ENCODE data around the gene PGPEP1. TPM values are rescaled to one million over a fixed set of nuclear protein-coding genes. Genes with fewer than 3 reads are reported as not detected.
"Not testable (repeated sequence)": the region's sequence is repeated elsewhere in the genome, so short reads cannot be mapped to it uniquely, and the experiment has no call there.

PGPEP1 gene
- total RNA-seq, 1 donor from 2014 or later = 5.2 TPM

GRCh38 chr19:18373407-18373891 lies 33.1 kb downstream of the PGPEP1 start:
- TF ChIP-seq CTCF (conservative IDR thresholded peaks at IDR 0.05) = no peak
- no peak for DNase-seq (ENCODE audit: low read depth, low spot score)
- Mint-ChIP-seq H3K4me3 (no peak overlapping the region), H3K27ac (ENCODE audit: unreplicated experiment) (peak overlapping the region; percentile 88), H3K36me3 (ENCODE audit: low read depth) (no peaks in the 10 kb centered on the region), H3K4me1 (peaks cover 21% of the 10 kb centered on the region), H3K9me3 (no peaks in the 10 kb centered on the region), H3K27me3 (ENCODE audit: low read depth) (no peaks in the 10 kb centered on the region)

DNA sequence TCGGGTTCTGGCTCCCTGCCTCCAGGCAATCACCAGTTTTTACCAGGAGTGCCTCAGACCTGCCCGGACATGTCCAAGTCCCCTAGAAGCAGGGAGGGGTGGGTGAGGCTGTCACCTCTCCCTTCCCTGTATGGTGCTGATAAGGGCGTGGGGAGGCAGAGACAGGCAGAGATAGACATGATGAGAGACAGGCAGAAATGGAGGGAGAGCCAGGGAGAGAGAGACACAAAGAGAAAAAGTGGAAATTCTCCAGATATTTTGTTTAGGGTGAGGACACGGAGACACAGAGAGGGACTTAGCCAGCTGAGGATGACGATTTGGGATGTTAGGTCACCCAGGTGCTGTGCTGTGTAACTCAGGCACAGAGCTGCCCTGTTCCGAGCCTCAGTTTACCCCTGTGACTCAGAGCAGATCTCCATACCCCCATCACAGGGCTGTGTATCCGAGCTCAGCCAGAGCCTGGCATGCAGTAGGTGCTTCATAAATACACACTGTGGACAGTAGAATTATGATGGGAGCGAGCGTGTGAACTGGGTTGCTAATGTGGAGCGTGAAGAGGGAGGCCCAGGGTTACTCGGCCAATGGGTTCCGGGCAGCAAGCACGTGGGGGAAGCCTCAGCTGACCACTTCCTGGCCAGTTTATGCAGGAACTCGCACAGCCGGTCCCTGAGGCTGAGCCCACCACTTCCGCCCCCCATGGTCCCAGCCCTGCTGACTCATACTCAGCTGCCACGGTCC lies 33.7 kb downstream of the PGPEP1 start:
- H3K4me3 Mint-ChIP-seq = peak overlapping the region; percentile 53
- DNase-seq (ENCODE audit: low read depth, low spot score) = peak; percentile 64

GRCh38 chr19:18377026-18377425 lies 36.6 kb downstream of the PGPEP1 start:
- Mint-ChIP-seq H3K4me3 (no peak overlapping the region), H3K4me1 (peaks cover 16% of the 10 kb centered on the region), H3K9me3 (no peaks in the 10 kb centered on the region), H3K27me3 (ENCODE audit: low read depth) (no peaks in the 10 kb centered on the region), H3K27ac (ENCODE audit: unreplicated experiment) (peak overlapping the region; percentile 35), H3K36me3 (ENCODE audit: low read depth) (no peaks in the 10 kb centered on the region)
- TF ChIP-seq CTCF (conservative IDR thresholded peaks at IDR 0.05) = no peak
- no peak for DNase-seq (ENCODE audit: low read depth, low spot score)

More for the DNA sequence above, 33.7 kb downstream of the PGPEP1 start:
- Mint-ChIP-seq H3K4me1 (peaks cover 15% of the 10 kb centered on the region), H3K36me3 (ENCODE audit: low read depth) (no peaks in the 10 kb centered on the region), H3K27ac (ENCODE audit: unreplicated experiment) (peak overlapping the region; percentile 88), H3K9me3 (no peaks in the 10 kb centered on the region), H3K27me3 (ENCODE audit: low read depth) (no peaks in the 10 kb centered on the region)
- TF ChIP-seq CTCF (conservative IDR thresholded peaks at IDR 0.05) = no peak

DNA sequence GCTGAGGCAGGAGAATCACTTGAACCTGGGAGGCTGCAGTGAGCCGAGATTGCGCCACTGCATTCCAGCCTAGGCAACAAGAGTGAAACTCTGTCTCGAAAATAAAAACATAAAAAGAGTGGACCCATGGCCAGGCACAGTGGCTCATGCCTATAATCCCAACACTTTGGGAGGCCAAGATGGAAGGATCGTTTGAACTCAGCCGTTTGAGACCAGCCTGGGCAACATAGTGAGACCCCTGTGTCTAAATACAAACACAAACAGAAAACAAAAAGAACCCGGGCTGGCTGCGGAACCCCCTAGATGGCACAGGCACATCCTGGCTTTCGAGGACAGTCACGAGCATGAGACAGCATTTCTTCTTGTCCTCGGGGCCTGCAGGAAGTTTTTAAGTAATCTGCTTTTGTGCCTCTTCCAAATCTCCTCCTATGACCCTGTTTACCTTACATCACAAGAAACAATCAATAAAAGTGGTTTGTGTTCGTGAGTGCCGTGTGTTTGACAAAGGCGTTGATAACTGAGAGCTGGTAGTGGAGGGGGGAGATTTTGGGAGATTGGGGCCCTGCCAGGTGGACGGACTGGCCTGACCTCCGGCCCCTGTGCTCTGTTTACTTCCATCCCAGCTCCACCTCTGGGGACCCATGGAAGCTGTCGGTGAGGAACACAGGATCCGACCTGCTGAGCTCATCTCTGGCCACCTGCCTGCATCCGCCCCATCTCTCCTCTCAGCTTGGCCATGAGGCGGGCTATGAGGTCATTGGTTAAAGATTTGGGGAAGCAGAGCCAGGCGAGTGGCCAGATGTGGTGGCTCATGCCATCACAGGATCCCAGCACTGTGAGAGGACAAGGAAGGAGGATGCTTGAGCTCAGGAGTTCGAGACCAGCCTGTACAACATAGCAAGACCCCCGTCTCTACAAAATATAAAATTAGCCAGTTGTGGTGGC lies 39.7 kb downstream of the PGPEP1 start:
- TF ChIP-seq CTCF (conservative IDR thresholded peaks at IDR 0.05) = no peak
- Mint-ChIP-seq H3K9me3 (no peaks in the 10 kb centered on the region), H3K27me3 (ENCODE audit: low read depth) (peaks cover 6% of the 10 kb centered on the region), H3K27ac (ENCODE audit: unreplicated experiment) (no peak overlapping the region), H3K4me3 (no peak overlapping the region), H3K4me1 (peaks cover 5% of the 10 kb centered on the region), H3K36me3 (ENCODE audit: low read depth) (no peaks in the 10 kb centered on the region)
- no peak for DNase-seq (ENCODE audit: low read depth, low spot score)

GRCh38 chr19:18380843-18381242 lies 40.4 kb downstream of the PGPEP1 start:
- Mint-ChIP-seq H3K27ac (ENCODE audit: unreplicated experiment) (no peak overlapping the region), H3K36me3 (ENCODE audit: low read depth) (no peaks in the 10 kb centered on the region), H3K4me1 (peaks cover 11% of the 10 kb centered on the region), H3K27me3 (ENCODE audit: low read depth) (peaks cover 13% of the 10 kb centered on the region), H3K9me3 (no peaks in the 10 kb centered on the region), H3K4me3 (no peak overlapping the region)
- DNase-seq (ENCODE audit: low read depth, low spot score) = no peak
- no peak for TF ChIP-seq CTCF (conservative IDR thresholded peaks at IDR 0.05)

GRCh38 chr19:18383622-18384021 lies 43.2 kb downstream of the PGPEP1 start:
- H3K4me1 Mint-ChIP-seq = peaks cover 12% of the 10 kb centered on the region
- not testable (repeated sequence) for H3K9me3 Mint-ChIP-seq; DNase-seq (ENCODE audit: low read depth, low spot score); H3K36me3 Mint-ChIP-seq (ENCODE audit: low read depth); H3K4me3 Mint-ChIP-seq; H3K27ac Mint-ChIP-seq (ENCODE audit: unreplicated experiment)
- peaks cover 40% of the 10 kb centered on the region for H3K27me3 Mint-ChIP-seq (ENCODE audit: low read depth)
